ENCODE measurements around the gene CFAP97. TPM values are rescaled to one million over a fixed set of nuclear protein-coding genes. Genes with fewer than 3 reads are reported as not detected.

The CFAP97 gene
- total RNA-seq, 1 donor from 2014 or later, result 38.2 TPM

- intact Hi-C loops (cut with DNase I), result no loop called here
- ATAC-seq (no peak), DNase-seq (no peak)
- H3K27me3 ChIP-seq, result no peaks in the 10 kb centered on the region
- H3K27ac ChIP-seq, result no peak overlapping the region
- peaks cover 15% of the 10 kb centered on the region for H3K36me3 ChIP-seq
- no peaks in the 10 kb centered on the region for H3K4me1 ChIP-seq
- no peaks in the 10 kb centered on the region for H3K9me3 ChIP-seq
- no peak for TF ChIP-seq CTCF (IDR thresholded peaks at IDR 0.05)
- H3K4me3 ChIP-seq, result no peak overlapping the region
Observed at GRCh38 chr4:185151296-185151695, 52.5 kb downstream of the CFAP97 start.

GRCh38 chr4:185149392-185149791, 54.4 kb downstream of the CFAP97 start:
- intact Hi-C loops (cut with DNase I), result no loop called here
- TF ChIP-seq CTCF (IDR thresholded peaks at IDR 0.05), result no peak

GRCh38 chr4:185145572-185145971, 58.2 kb downstream of the CFAP97 start:
- ATAC-seq, result no peak
- TF ChIP-seq CTCF (IDR thresholded peaks at IDR 0.05), result no peak
- no peak overlapping the region for H3K4me3 ChIP-seq
- peaks cover 9% of the 10 kb centered on the region for H3K4me1 ChIP-seq
- no peak for DNase-seq
- H3K36me3 ChIP-seq, result peaks cover 2% of the 10 kb centered on the region
- H3K27me3 ChIP-seq, result no peaks in the 10 kb centered on the region
- H3K27ac ChIP-seq, result no peak overlapping the region
- intact Hi-C loops (cut with DNase I), result no loop called here
- no peaks in the 10 kb centered on the region for H3K9me3 ChIP-seq

More at GRCh38 chr4:185149392-185149791, 54.4 kb downstream of the CFAP97 start:
- H3K9me3 ChIP-seq, result no peaks in the 10 kb centered on the region
- DNase-seq (no peak), ATAC-seq (no peak)
- H3K4me1 ChIP-seq, result no peaks in the 10 kb centered on the region
- no peak overlapping the region for H3K27ac ChIP-seq
- H3K4me3 ChIP-seq, result no peak overlapping the region
- no peaks in the 10 kb centered on the region for H3K27me3 ChIP-seq
- H3K36me3 ChIP-seq, result peaks cover 13% of the 10 kb centered on the region

GRCh38 chr4:185144601-185145240, 59.1 kb downstream of the CFAP97 start:
- Histone ChIP-seq H3K9me3 (no peaks in the 10 kb centered on the region), H3K27ac (no peak overlapping the region), H3K27me3 (no peaks in the 10 kb centered on the region), H3K36me3 (no peaks in the 10 kb centered on the region), H3K4me1 (peaks cover 9% of the 10 kb centered on the region), H3K4me3 (peak overlapping the region; percentile 75)
- ATAC-seq (no peak), DNase-seq (no peak)
- no peak for TF ChIP-seq CTCF (IDR thresholded peaks at IDR 0.05)
- intact Hi-C loops (cut with DNase I), result no loop called here

- DNase-seq, result peak; percentile 70
- Histone ChIP-seq H3K4me1 (peaks cover 9% of the 10 kb centered on the region), H3K27ac (no peak overlapping the region), H3K27me3 (no peaks in the 10 kb centered on the region), H3K4me3 (peak overlapping the region; percentile 75), H3K36me3 (no peaks in the 10 kb centered on the region), H3K9me3 (no peaks in the 10 kb centered on the region)
- intact Hi-C loops (cut with DNase I), result no loop called here
- TF ChIP-seq CTCF (IDR thresholded peaks at IDR 0.05), result no peak
- peak; percentile 23 for ATAC-seq
Observed at GRCh38 chr4:185143601-185143969, 60.2 kb downstream of the CFAP97 start.
